ENCODE results near the gene TMEM243.
"Not testable (repeated sequence)": the region's sequence is repeated elsewhere in the genome, so short reads cannot be mapped to it uniquely, and the experiment has no call there.

DNA sequence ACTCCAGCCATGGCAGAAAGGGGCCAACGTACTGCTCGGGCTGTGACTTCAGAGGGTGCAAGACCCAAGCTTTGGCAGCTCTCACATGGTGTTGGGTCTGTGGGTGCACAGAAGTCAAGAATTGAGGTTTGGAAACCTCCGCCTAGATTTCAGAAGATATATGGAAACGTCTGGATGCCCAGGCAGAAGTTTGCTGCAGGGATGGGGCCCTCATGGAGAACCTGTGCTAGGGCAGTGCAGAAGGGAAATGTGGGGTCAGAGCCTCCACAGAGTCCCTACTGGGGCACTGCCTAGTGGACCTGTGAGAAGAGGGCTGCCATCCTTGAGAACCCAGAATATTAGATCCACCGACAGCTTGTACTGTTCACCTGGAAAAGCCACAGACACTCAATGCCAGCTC lies 26.1 kb upstream of the TMEM243 start:
- TF ChIP-seq, protein P1, sequence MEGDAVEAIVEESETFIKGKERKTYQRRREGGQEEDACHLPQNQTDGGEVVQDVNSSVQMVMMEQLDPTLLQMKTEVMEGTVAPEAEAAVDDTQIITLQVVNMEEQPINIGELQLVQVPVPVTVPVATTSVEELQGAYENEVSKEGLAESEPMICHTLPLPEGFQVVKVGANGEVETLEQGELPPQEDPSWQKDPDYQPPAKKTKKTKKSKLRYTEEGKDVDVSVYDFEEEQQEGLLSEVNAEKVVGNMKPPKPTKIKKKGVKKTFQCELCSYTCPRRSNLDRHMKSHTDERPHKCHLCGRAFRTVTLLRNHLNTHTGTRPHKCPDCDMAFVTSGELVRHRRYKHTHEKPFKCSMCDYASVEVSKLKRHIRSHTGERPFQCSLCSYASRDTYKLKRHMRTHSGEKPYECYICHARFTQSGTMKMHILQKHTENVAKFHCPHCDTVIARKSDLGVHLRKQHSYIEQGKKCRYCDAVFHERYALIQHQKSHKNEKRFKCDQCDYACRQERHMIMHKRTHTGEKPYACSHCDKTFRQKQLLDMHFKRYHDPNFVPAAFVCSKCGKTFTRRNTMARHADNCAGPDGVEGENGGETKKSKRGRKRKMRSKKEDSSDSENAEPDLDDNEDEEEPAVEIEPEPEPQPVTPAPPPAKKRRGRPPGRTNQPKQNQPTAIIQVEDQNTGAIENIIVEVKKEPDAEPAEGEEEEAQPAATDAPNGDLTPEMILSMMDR (IDR thresholded peaks at IDR 0.05) = not testable (repeated sequence)
- not testable (repeated sequence) for TF ChIP-seq POLR2A (IDR thresholded peaks at IDR 0.05)

All from thyroid gland (tissue), 4 donors.